NB4 (cell line): ENCODE data around the gene OBSL1.

Experiments
- MYC ChIP-seq: IDR thresholded peaks from 2 replicates; pipeline ENCODE4 v1.6.1; 2011; ENCODE audit warnings: low read depth, low read length
- POLR2A ChIP-seq: IDR thresholded peaks from 2 replicates; pipeline ENCODE4 v1.6.1; 2011; ENCODE audit warnings: mild to moderate bottlenecking; ENCODE audit not compliant: insufficient read length; ENCODE audit errors: extremely low read depth
- TF ChIP-seq, protein P1 (sequence below): IDR thresholded peaks from one replicate; pipeline ENCODE4 v1.5.1; 2012; ENCODE audit warnings: low read depth, low read length
- TF ChIP-seq, protein P2 (sequence below): IDR thresholded peaks from 2 replicates; pipeline ENCODE4 v1.6.1; 2011; ENCODE audit warnings: low read depth, low read length

DNA sequence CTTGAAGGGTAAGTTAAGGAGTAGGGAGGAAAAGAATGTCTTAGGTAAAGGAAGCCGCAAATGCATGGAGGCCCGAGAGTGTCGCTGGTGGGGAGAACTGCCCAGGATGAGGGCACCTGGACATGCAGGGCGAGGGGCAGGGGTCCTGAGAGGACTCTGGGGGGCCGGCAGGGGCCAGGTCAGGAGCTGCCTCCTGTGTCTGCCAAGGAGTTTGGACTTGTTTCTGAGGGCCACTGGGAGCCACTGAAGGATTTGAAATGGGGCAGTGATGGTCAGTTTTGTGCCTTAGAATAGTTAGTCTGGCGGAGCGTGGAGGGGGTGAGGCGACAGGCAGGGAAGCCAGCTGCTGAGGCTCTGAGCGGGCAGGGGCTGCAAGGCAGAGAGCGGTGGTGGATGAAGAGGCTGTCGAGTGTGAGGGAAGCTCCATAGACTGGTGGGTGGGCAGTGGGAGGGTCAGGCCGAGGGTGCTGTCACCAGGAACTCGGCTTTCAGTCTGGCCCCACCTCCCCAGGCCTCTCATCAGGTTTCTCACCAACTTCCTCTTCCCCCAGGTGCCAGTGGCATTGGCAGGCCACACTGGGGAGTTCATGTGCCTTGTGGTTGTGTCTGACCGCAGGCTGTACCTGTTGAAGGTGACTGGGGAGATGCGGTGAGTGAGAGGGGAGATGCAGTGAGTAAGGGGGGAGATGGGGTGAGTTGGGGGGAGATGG is 41.4 kb upstream of the OBSL1 start:
- TF ChIP-seq, protein P1, sequence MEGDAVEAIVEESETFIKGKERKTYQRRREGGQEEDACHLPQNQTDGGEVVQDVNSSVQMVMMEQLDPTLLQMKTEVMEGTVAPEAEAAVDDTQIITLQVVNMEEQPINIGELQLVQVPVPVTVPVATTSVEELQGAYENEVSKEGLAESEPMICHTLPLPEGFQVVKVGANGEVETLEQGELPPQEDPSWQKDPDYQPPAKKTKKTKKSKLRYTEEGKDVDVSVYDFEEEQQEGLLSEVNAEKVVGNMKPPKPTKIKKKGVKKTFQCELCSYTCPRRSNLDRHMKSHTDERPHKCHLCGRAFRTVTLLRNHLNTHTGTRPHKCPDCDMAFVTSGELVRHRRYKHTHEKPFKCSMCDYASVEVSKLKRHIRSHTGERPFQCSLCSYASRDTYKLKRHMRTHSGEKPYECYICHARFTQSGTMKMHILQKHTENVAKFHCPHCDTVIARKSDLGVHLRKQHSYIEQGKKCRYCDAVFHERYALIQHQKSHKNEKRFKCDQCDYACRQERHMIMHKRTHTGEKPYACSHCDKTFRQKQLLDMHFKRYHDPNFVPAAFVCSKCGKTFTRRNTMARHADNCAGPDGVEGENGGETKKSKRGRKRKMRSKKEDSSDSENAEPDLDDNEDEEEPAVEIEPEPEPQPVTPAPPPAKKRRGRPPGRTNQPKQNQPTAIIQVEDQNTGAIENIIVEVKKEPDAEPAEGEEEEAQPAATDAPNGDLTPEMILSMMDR = no peak
- TF ChIP-seq POLR2A (no peak), MYC (no peak)
- TF ChIP-seq, protein P2, sequence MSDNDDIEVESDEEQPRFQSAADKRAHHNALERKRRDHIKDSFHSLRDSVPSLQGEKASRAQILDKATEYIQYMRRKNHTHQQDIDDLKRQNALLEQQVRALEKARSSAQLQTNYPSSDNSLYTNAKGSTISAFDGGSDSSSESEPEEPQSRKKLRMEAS = no peak
